H1 (cell line): ENCODE data around the gene VENTX.

Experiments used
- CEBPB ChIP-seq: IDR thresholded peaks from 2 replicates; pipeline ENCODE4 v1.6.1; 2012; ENCODE audit warnings: low read depth, low read length
- CTCF ChIP-seq, 3 experiments: IDR thresholded peaks; 1 replicate in 2 of 3; 2 replicates in 1 of 3; pipeline versions ENCODE4 v1.5.1 to v1.6.1; 2011; ENCODE audit warnings: low read length in 3 of 3, mild to moderate bottlenecking in 3 of 3, inconsistent platforms in 2 of 3, low read depth in 1 of 3, moderate library complexity in 1 of 3; ENCODE audit not compliant: insufficient read depth in 1 of 3; ENCODE audit errors: control extremely low read depth in 1 of 3
- EZH2 ChIP-seq: fragments of 200-600 bp; sonication (generic); IDR thresholded peaks from 2 replicates; pipeline ENCODE4 v1.7.1; 2012; ENCODE audit warnings: low read depth, mild to moderate bottlenecking, moderate library complexity, low read length, inconsistent platforms; ENCODE audit not compliant: severe bottlenecking
- GTF2F1 ChIP-seq: IDR thresholded peaks from 2 replicates; pipeline ENCODE4 v1.6.1; 2012; ENCODE audit warnings: low read depth, low read length, improper control_type of control experiment, borderline replicate concordance
- JUND ChIP-seq: IDR thresholded peaks from 2 replicates; pipeline ENCODE4 v1.6.1; 2011; ENCODE audit warnings: mild to moderate bottlenecking, improper control_type of control experiment, low read length
- POLR2A ChIP-seq, 2 experiments: IDR thresholded peaks; 1 replicate in 1 of 2; 2 replicates in 1 of 2; pipeline ENCODE4 v1.6.1; 2011; ENCODE audit warnings: low read depth in 2 of 2, low read length in 2 of 2, mild to moderate bottlenecking in 2 of 2; ENCODE audit errors: control extremely low read depth in 1 of 2
- RAD21 ChIP-seq, 2 experiments: IDR thresholded peaks in 1 of 2; conservative IDR thresholded peaks in 1 of 2; 2 replicates each; pipeline ENCODE4 v1.6.1; 2011; ENCODE audit warnings: low read depth in 2 of 2, low read length in 2 of 2, improper control_type of control experiment in 1 of 2, inconsistent platforms in 1 of 2, mild to moderate bottlenecking in 1 of 2, moderate library complexity in 1 of 2
- TF ChIP-seq, protein P1 (sequence below): IDR thresholded peaks from 2 replicates; pipeline ENCODE4 v1.6.1; 2011; ENCODE audit warnings: low read length, improper control_type of control experiment

- no peak for TF ChIP-seq CTCF (IDR thresholded peaks at IDR 0.05; ENCODE audit: control extremely low read depth in 1 of 3, insufficient read depth in 1 of 3, low read depth in 1 of 3, low read length in 3 of 3)
- TF ChIP-seq EZH2, result no peak
- TF ChIP-seq CEBPB, result no peak
- no peak for TF ChIP-seq RAD21 (IDR thresholded peaks at IDR 0.05 in 1 of 2, conservative IDR thresholded peaks at IDR 0.05 in 1 of 2; ENCODE audit: low read depth in 2 of 2, low read length in 2 of 2)
- TF ChIP-seq JUND, result no peak
- no peak for TF ChIP-seq POLR2A (IDR thresholded peaks at IDR 0.05; ENCODE audit: control extremely low read depth in 1 of 2, low read depth in 2 of 2, low read length in 2 of 2)
- TF ChIP-seq, protein P1, sequence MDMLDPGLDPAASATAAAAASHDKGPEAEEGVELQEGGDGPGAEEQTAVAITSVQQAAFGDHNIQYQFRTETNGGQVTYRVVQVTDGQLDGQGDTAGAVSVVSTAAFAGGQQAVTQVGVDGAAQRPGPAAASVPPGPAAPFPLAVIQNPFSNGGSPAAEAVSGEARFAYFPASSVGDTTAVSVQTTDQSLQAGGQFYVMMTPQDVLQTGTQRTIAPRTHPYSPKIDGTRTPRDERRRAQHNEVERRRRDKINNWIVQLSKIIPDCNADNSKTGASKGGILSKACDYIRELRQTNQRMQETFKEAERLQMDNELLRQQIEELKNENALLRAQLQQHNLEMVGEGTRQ, result no peak
- TF ChIP-seq GTF2F1, result no peak
Observed at GRCh38 chr10:133224756-133225372, 12.8 kb upstream of the VENTX start.
